Stimulated activated CD8-positive, alpha-beta memory T cell treated with anti-CD3 and anti-CD28 coated beads, Interleukin-12 subunit alpha, Interleukin-12 subunit beta, amount 100 ng/mL, for 4 hours (primary cell): ENCODE measurements around the gene CLTC.
"Not testable (repeated sequence)": the region's sequence is repeated elsewhere in the genome, so short reads cannot be mapped to it uniquely, and the experiment has no call there.

ENCODE experiments used
- DNase-seq: peaks from one replicate; pipeline ENCODE4 v3.0.0-alpha.2; 2020; ENCODE audit warnings: low read depth

The CLTC gene

DNA sequence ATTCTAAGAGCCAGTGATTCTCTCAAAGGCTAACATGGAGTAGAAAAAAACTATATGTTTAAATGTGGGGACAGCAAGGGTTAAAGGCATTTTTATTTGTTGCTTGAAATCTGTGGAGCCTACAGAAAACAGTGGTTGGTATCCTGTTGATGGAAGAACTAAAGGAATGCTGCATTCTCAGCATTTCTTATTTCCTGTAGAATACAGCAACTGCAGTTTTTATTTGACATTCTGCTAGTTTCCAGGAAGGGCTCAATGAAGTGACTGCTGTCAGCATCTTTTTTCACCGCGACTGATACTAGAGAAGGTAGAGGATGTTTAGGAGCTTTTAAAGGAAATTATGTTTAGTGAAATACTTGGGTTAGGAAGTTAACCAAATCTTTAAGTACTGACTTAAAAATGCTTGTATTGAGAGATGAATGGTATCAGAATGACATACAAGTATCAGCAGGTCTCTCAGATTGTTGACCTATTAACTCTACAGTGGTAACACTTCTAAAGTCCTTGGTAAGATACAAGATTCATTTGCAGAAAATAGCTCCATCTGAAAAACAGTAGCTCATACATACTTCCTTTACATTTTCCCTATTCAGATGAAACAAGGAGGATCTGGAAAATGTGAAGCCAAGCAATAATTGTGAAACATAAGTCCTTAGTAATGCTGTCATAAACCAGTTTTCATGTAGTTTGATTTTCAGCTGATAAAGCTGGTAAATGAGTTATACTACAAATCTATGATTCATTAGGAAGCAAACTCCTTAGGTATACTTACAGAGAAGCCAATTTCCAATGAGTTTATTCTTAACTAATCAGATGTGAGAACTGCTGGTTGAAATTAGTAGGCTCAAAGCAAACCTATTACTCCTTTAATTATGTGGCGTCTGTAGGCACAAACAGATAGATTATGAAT lies 15.2 kb downstream of the CLTC start:
- DNase-seq = no peak

DNA sequence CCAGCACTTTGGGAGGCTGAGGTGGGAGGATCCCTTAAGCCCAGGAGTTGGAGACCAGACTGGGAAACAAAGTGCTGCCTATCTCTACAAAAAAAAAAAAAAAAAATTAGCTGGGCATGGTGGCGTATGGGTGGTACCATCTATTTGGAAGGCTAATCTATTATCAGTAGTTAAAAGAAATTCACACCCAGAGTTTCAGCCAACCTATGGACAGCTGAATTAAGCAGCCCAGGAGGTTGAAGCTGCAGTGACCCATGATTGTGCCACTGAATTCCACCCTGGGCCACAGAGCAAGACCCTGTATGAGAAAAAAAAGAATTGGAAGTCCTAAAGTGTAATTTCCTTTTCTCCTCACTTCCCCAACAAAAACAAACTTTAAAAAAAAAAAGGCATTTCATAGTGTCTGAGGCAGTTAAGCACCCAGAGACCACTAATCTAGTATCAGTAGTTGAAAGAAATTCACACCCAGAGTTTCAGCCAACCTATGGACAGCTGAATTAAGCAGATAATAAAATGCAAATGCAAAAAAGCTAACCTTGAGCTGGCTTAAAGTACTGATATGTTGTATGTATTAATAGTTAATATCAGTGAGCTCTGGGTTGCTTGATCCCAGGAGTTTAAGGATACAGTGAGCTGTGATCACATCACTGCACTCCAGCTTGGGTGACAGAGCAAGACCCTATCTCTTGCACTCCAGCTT lies 18.1 kb downstream of the CLTC start:
- DNase-seq = no peak

DNA sequence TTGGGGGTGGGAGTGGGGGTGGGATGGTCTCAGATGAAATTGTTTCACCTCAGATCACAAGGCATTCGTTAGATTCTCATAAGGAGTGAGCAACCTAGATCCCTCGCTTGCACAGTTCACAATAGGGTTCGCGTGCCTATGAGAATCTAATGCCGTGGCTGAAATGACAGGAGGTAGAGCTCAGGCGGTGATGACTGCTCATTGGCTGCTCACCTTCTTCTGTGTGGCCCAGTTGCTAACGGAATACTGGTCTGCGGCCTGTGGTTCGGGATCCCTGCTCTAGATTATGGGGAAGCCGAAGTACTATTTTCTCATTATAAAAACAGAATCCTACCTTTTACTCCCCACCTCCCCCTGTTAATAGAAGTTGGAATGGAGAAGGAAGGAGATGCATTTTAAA lies 18.9 kb downstream of the CLTC start:
- no peak for DNase-seq

DNA sequence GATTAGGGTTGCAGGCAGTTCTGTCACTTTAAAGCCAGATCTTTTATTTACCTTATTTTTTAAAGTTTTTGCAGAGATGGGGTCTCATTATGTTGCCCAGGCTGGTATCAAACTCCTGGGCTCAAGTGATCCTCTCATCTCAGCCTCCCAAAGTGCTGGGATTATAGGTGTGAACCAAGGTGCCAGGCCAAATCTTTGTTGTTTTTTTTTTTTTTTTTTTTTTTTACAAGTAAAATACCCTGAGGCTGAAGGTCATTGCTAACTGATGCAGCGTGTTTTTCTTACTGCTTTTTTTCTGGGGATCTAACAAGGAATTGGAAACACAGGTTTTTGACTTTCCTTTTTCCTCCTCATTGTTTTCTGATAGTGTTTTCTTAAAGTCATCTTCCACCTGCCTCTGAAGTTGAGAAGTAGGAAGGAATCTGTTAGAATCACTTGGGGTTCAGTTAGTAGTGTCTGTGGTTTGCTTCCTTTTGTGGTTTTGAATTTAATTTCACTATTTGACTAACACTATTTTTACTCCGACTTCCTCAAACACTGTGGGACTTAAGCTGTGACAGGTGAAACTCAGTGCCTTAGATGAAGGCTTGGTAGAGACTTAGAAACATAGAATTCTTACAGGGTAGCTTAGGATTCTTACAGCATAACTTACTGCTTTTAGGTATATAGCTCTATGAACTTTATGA lies 22.2 kb downstream of the CLTC start:
- DNase-seq = no peak

DNA sequence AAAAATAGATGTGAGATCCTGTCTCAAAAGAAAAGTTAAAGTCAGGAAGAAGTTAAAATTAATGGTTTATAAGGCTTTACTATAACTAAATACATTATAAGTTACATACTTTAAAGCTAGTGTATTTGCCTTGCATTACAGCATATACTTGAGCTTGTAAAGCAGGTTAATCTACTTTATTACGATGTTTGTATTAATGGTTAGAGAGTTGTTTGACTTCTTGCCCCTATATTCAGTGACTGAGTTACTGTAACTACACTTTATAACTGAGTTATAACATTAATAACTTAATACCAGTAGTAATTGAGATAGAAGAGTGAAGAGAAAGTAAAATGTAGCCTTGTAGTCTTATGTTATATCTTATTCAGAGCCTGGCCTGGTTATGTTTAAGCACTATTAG lies 22.9 kb downstream of the CLTC start:
- DNase-seq = no peak

DNA sequence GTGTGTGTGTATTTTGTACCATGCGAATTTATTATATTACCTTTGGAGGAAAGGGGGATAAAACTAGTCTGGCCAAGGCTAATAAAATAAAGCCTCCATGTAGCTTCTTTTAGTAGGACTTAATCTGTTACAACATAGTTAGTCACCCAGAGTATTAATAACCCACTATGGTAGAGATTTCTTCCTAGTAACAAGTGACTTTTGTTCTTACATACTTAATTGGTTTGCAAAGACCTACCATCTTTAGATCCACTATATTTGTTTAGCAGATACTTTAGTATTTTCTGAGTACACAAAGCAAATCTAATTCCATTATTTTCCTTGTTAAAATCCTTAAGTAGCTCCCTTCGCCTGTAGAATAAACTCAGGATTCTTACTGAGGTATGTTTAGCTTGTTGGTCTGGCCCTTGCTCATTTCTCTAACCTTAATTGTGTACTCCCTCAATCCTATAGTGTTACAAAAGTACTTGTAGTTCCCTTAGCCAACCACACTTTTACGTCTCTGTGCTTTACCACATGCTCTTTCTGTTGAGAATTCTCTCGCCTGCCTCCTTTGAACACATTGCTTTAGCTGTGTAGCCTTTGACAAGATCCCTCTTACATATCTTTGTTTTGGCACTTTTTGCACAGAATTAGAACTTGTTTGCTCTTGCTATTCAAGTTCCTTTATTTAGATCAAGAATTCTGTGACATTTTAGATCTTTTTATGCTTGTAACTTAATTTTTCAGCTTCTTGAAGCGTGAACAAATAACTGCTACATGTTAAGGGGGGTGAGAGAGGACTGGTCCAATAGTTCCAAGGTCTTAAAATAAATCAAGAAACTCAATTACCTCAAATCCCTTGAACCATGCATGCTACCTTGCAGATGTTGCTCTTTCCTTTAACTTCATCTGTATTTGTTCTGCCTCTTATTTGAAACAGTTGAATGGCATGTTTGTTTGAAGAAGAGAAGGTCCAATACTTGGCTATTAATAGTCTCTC lies 23.8 kb downstream of the CLTC start:
- no peak for DNase-seq

DNA sequence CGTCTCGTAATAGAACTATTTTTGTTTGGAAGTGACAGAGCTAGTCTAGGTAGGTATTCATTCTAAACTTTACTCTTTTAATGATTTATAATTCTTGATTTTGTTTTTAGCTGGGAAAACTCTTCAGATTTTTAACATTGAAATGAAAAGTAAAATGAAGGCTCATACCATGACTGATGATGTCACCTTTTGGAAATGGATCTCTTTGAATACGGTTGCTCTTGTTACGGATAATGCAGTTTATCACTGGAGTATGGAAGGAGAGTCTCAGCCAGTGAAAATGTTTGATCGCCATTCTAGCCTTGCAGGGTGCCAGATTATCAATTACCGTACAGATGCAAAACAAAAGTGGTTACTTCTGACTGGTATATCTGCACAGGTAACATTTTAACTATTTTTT lies 27.6 kb downstream of the CLTC start:
- no peak for DNase-seq

DNA sequence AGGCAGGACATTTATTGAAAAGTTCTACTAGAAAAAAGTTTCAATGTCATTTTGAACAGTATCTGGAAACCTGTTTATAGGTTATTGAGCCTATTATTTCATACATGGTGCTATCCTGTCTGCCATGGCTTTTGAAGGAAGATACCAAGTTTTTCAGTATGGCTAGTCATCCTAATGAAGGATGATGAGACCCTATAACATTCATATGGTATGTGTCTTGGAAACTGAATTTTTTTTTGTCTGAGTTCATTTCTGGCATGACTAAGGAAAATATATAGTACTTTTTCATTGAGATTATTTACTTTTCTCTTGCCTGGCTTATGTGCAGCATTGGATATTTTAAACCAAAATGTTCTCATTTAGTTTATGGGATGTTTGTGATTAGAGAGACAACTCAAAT lies 30.2 kb downstream of the CLTC start:
- no peak for DNase-seq

DNA sequence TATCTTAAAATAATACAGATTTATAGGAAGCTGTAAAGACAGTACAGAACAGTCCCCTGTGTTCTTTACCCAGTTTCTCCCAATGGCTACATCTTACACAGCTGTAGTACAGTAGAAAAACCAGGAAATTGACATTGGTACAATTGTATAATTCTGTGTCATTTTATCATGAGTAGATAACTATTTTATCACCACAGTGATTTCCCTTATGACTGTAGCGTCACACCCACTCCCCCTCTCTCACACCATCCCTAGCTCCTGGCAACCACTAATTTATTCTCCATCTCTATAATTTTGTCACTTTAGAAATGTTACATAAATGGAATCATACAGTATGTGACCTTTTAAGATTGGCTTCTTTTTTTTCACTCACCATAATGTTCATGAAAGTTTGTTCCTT lies 30.9 kb downstream of the CLTC start:
- no peak for DNase-seq

DNA sequence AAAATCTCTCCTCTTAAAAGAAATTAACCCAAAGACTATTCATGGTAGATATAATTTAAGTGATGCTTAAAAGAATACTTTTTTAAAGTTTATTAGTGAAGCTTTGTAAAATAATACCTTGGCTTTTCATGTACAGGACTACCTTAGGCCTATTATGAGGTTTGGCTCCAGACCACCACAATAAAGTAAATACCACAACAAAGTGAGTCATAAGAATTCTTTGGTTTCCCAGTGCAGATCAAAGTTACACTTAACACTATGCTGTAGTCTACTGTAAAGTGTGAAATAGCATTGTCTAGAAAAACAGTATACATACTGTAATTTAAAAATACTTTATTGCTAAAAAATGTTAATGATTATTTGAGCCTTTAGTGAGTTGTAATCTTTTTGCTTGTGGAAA lies 31.7 kb downstream of the CLTC start:
- no peak for DNase-seq

DNA sequence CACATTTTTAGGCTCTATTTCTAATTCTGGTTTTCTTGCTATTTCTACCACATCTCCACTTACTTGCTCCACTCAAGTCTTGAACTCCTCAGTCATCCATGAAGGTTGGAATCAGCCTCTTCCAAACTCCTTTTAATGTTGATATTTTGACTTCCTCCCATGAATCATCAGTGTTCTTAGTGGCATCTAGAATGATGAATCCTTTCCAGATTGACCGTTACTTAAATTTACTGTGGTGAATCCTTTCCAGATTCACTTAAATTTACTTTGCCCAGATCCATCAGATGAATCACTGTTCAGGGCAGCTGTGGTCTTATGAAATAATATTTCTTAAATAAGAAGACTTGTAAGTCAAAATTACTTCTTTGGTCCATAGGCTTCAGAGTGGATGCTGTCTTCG lies 32.4 kb downstream of the CLTC start:
- no peak for DNase-seq

DNA sequence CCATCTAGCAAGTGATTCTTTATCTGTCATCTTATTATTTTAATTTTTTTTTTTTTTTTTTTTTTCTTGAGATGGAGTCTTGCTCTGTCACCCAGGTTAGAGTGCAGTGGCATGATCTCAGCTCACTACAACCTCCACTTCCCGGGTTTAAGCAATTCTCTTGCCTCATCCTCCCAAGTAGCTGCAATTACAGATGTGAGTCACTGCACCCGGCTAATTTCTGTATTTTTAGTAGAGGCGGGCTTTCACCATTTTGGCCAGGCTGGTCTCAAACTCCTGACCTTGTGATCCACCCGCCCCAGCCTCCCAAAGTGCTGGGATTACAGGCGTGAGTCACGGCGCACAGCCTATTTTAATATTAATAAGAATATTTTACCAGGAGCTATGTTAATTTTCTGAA lies 36.9 kb downstream of the CLTC start:
- DNase-seq = not testable (repeated sequence)

DNA sequence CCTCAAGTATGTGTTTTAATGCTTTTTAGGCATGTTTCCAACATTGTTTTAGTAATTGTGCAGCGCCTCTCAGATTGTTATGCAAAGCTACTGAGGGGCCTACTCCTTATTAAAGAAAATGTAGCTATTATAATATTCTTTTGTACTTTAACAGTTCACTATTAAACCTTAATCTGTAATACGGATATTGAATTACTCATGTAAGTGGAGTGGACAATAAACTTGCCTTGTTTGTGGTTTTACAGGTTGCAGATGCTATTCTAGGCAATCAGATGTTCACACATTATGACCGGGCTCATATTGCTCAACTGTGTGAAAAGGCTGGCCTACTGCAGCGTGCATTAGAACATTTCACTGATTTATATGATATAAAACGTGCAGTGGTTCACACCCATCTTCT lies 46.5 kb downstream of the CLTC start:
- no peak for DNase-seq

DNA sequence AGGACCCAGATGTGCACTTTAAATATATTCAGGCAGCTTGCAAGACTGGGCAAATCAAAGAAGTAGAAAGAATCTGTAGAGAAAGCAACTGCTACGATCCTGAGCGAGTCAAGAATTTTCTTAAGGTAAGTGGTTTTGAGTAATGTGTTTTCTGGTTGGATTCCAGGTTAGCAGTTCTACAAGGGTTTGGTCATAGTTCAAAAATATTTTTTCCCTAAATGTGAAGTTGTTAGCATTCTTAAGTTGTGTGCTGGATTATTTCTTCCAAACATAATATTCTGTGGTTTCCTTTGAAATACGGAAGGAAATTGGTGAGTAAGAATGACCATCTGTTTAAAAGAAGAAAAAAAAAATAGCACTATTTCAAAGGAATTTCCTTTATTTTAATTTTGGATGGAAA lies 49.1 kb downstream of the CLTC start:
- no peak for DNase-seq

DNA sequence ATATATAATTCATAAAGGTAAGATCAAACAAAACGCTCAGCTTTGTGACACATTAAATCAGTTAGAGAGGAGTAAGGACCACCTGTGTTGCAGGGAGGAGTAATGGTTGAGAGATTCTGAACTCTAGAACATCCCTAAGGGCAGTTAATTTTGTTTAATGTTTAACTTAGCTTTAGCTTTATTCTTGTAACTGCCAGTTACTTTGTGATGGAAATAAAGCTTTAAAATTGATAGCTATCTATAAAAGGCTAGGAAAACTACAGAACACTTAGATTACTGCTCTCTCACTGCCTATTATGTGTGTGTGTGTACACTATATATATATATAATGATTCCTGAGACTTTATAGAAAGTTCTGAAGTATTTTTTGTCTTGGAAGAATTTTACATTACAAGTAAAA lies 49.7 kb downstream of the CLTC start:
- no peak for DNase-seq

DNA sequence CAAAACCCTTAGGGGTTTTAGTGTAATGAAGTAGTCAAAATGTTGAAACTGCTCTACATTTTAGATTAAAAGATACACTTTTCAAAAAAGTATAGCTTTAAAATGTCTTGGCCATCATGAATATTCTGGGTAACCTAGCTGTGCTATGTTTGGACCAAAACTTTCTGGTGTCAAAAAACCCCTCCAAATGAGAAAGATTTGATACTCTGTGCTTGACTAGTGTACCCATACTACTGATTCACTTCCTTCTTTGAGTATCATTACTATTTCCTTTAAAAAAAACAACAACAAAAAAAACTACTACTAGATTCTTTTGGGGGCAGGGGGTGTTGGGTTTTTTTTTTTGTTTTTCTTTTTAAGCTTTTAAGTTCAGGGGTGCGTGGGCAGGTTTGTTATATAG lies 50.2 kb downstream of the CLTC start:
- no peak for DNase-seq

DNA sequence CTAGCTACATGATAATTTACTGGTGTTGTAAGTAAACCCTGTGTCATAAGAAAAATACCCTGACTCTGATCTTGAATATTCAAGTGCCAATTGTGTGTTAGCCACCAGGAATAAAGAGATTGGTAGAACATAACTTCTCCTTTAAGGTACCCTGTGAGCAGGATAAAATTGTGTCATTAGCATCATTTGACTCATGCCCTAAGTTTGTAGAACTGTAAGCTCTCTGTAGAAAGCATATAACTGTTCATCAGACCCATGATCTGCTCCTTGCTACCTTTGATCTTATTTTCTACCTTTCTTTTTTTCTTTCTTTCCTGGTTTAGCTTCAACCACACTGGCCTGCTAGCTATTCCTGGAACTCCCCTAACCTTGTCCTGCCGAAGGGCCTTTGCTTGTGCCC lies 51.7 kb downstream of the CLTC start:
- DNase-seq = no peak

DNA sequence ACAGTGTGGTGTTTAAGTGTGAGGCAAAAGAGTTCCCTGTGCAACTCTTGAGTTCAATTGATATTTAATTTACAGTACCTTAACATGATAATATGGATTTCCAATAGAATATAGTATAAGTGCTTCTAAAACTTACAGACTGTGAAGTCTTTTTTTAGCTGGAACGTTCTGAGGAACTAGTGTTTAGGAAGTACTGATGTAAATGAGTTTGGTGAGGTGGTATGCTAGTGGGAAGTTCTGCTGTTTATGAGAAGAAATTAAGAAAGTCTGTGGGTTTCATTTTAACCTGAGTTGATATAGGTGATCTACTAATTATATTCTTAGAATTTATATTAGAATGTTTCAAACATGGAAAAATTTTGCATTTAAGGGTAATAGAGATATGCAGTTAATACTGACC lies 55.5 kb downstream of the CLTC start:
- DNase-seq = no peak

DNA sequence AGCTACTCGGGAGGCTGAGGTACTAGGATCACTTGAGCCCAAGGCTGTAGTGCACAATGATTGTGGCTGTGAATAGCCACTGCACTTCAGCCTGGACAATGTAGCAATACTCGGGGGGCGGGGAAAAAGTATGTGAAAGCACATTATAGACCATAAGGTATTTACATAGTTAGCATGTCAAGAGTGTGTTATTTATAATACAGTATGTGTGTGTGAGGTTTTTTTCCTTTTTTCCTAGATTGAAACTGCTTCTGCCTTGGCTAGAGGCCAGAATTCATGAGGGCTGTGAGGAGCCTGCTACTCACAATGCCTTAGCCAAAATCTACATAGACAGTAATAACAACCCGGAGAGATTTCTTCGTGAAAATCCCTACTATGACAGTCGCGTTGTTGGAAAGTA lies 57.0 kb downstream of the CLTC start:
- DNase-seq = no peak

DNA sequence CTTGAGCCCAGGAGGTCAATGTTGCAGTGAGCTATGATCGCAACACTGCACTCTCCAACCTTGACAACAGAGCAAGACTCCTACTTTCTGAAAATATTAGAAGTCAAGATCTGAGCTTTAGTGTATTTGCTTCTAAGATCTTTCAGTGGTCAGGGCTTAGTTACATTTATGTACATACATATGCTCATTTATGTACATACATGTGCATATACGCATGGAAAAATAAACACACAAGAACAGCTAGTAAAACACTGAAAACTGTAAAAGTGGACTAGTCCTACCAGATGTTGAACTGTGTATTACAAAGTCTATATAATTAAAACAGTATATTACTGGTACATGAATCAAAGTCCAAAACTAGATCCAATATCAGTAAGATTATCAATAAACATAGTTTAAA lies 59.2 kb downstream of the CLTC start:
- DNase-seq = no peak

DNA sequence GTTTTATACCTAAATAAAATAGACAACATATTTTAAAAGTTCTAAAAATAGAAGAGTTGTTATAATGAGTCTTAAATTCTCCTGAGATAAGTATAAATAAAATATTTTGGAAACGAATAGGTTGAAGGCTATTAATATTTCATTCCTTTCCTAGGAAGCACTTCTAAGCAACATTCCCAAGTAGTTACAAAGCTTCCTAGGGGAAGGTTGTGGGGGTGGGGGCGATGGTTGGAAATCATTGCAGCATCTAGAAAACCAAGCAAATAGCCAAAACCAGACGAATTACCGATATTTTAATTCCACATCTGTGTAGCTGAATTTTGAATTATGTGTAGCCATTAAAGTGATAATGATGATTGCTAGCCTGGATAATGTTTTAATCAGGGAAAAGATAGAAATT lies 60.6 kb downstream of the CLTC start:
- no peak for DNase-seq

DNA sequence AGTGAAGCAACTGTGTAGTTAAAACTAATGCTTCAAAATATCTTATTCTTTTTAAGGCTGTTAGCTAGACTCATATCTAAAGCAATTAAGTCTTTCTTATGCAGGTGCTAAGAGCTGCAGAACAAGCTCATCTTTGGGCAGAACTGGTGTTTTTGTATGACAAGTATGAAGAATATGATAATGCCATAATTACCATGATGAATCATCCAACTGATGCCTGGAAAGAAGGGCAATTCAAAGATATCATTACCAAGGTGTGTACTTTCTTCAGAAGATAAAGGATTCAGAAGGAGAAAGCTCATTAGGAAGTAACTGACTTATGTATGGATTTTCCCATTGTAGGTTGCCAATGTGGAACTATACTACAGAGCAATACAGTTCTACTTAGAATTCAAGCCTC lies 63.6 kb downstream of the CLTC start:
- DNase-seq = no peak
